ENCODE results near the gene FAM200C. TPM values are rescaled to one million over a fixed set of nuclear protein-coding genes. Genes with fewer than 3 reads are reported as not detected.

Gene FAM200C
- total and polyA plus RNA-seq, 2 donors (not counting 1 experiment from before 2014, with no cell fraction given): 0.28 to 1.3 TPM

DNA sequence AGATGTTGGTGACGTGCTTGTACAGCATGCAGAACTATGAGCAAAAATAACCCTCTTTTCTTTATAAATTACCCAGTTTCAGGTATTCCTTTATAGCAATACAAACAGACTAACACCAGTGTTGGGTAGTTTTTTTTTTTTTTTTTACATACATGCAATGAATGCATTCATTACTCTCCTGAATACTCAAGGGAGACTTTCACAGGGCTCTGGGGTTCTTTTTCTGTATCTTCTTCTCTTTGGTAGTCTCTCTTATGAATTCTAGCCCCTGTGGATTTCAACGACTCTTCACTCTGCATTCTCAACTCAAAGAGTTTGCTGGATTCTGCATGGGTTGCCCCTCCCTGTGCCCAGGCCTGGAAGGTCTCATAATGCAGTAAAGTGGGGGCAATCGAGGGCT, 49.6 kb upstream of the FAM200C start:
- Mint-ChIP-seq H3K4me1 (peaks cover 10% of the 10 kb centered on the region), H3K27ac (no peak overlapping the region), H3K27me3 (no peaks in the 10 kb centered on the region), H3K4me3 (no peak overlapping the region), H3K9me3 (ENCODE audit: insufficient read depth) (no peaks in the 10 kb centered on the region)
- Histone ChIP-seq H3K4me3 (ENCODE audit: control extremely low read depth in 1 of 5, extremely low read depth in 1 of 5, insufficient read depth in 1 of 5, low read depth in 2 of 5, low read length in 4 of 5) (no peak overlapping the region), H2AFZ (ENCODE audit: insufficient read depth, low read depth, low read length, poor library complexity, severe bottlenecking) (no peak overlapping the region), H3K27ac (ENCODE audit: low read length in 2 of 2) (no peak overlapping the region), H3K4me1 (ENCODE audit: control insufficient read depth in 2 of 2, insufficient read depth in 2 of 2, low read length in 2 of 2) (peaks cover 2 to 5% of the 10 kb centered on the region in 2 donors), H3K27me3 (replicated peaks in 1 of 4; ENCODE audit: control extremely low read depth in 1 of 4, control insufficient read depth in 3 of 4, insufficient read depth in 4 of 4, low read length in 3 of 4) (peaks cover 0 to 6% (median 0%) of the 10 kb centered on the region in 4 experiments), H4K20me1 (ENCODE audit: control insufficient read depth, insufficient read depth, low read length, poor library complexity, severe bottlenecking) (no peaks in the 10 kb centered on the region), H3K9me3 (ENCODE audit: control extremely low read depth in 1 of 3, control insufficient read depth in 2 of 3, insufficient read depth in 1 of 3, low read length in 2 of 3) (no peaks in the 10 kb centered on the region), H3K9ac (ENCODE audit: low read length) (no peak overlapping the region), H3K79me2 (ENCODE audit: control insufficient read depth, insufficient read depth, low read length) (no peaks in the 10 kb centered on the region), H3K4me2 (replicated peaks; ENCODE audit: low read depth, low read length, poor library complexity, severe bottlenecking) (no peak overlapping the region), H3K36me3 (replicated peaks in 1 of 2; ENCODE audit: control extremely low read depth in 1 of 2, control insufficient read depth in 1 of 2, extremely low read depth in 1 of 2, insufficient read depth in 2 of 2, low read length in 1 of 2) (no peaks in the 10 kb centered on the region)
- intact Hi-C loops (cut with micrococcal nuclease): no loop called here
- ChIA-PET POLR2A (interaction anchor here (0.7 kb wide), 1 partner anchor 720 kb away, joined by 3 read pairs; no protein-coding TSS in a partner anchor), CTCF (interaction anchor here (0.7 to 2.5 kb wide), 2 partner anchors 10 to 99 kb away, joined by 5 to 24 read pairs; no protein-coding TSS in a partner anchor)
- TF ChIP-seq EZH2 (IDR thresholded peaks at IDR 0.05; ENCODE audit: borderline replicate concordance, insufficient read depth, low read depth, low read length, poor library complexity, severe bottlenecking): no peak
- TF ChIP-seq, protein P1, sequence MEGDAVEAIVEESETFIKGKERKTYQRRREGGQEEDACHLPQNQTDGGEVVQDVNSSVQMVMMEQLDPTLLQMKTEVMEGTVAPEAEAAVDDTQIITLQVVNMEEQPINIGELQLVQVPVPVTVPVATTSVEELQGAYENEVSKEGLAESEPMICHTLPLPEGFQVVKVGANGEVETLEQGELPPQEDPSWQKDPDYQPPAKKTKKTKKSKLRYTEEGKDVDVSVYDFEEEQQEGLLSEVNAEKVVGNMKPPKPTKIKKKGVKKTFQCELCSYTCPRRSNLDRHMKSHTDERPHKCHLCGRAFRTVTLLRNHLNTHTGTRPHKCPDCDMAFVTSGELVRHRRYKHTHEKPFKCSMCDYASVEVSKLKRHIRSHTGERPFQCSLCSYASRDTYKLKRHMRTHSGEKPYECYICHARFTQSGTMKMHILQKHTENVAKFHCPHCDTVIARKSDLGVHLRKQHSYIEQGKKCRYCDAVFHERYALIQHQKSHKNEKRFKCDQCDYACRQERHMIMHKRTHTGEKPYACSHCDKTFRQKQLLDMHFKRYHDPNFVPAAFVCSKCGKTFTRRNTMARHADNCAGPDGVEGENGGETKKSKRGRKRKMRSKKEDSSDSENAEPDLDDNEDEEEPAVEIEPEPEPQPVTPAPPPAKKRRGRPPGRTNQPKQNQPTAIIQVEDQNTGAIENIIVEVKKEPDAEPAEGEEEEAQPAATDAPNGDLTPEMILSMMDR (IDR thresholded peaks at IDR 0.05): no peak
- DNase-seq (no peak), ATAC-seq (ENCODE audit: low read depth) (no peak)
- WGBS (ENCODE audit: insufficient coverage): no CpG with 5 or more reads among the region's 3 CpGs

DNA sequence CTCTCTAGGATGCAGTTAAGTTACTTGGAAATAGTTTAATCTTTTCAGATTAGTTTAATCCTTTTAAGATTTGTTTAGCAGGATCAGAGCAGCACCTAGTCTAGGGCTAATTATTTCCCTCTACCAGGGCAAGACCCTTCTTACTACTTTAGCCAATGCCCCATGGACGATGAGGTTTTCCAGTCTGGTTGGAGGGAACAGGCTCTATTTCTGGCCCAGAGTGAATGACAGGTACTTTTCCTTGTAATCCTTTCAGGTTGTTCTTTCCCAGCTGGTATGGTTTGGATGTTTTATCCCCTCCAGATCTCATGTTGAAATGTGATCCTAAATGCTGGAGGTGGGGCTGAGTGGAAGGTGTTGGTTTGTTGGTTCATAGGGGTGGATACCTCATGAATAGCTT, 49.0 kb upstream of the FAM200C start:
- peaks cover 0 to under 1% (median 0%) of the 10 kb centered on the region in 4 experiments for H3K27me3 ChIP-seq (replicated peaks in 1 of 4; ENCODE audit: control extremely low read depth in 1 of 4, control insufficient read depth in 3 of 4, insufficient read depth in 4 of 4, low read length in 3 of 4)
- H3K36me3 ChIP-seq (replicated peaks in 1 of 2; ENCODE audit: control extremely low read depth in 1 of 2, control insufficient read depth in 1 of 2, extremely low read depth in 1 of 2, insufficient read depth in 2 of 2, low read length in 1 of 2): no peaks in the 10 kb centered on the region
- Mint-ChIP-seq H3K27me3 (no peaks in the 10 kb centered on the region), H3K27ac (no peak overlapping the region), H3K4me3 (no peak overlapping the region), H3K4me1 (peaks cover 10% of the 10 kb centered on the region), H3K9me3 (ENCODE audit: insufficient read depth) (no peaks in the 10 kb centered on the region)
- intact Hi-C loops (cut with micrococcal nuclease): no loop called here
- WGBS (ENCODE audit: insufficient coverage): 100% methylated on average over 1 of the region's 1 CpG
- peaks cover 2 to 5% of the 10 kb centered on the region in 2 donors for H3K4me1 ChIP-seq (ENCODE audit: control insufficient read depth in 2 of 2, insufficient read depth in 2 of 2, low read length in 2 of 2)
- no peak overlapping the region for H3K4me3 ChIP-seq (ENCODE audit: control extremely low read depth in 1 of 5, extremely low read depth in 1 of 5, insufficient read depth in 1 of 5, low read depth in 2 of 5, low read length in 4 of 5)
- H3K9ac ChIP-seq (ENCODE audit: low read length): no peak overlapping the region
- no peaks in the 10 kb centered on the region for H3K79me2 ChIP-seq (ENCODE audit: control insufficient read depth, insufficient read depth, low read length)
- POLR2A ChIA-PET: interaction anchor here (0.7 kb wide), 1 partner anchor 721 kb away, joined by 3 read pairs; no protein-coding TSS in a partner anchor
- H3K9me3 ChIP-seq (ENCODE audit: control extremely low read depth in 1 of 3, control insufficient read depth in 2 of 3, insufficient read depth in 1 of 3, low read length in 2 of 3): no peaks in the 10 kb centered on the region
- CTCF ChIA-PET: interaction anchor here (0.7 to 2.5 kb wide), 2 partner anchors 10 to 98 kb away, joined by 5 to 24 read pairs; no protein-coding TSS in a partner anchor
- H2AFZ ChIP-seq (ENCODE audit: insufficient read depth, low read depth, low read length, poor library complexity, severe bottlenecking): no peak overlapping the region
- ATAC-seq (ENCODE audit: low read depth) (no peak), DNase-seq (no peak)
- no peak overlapping the region for H3K4me2 ChIP-seq (replicated peaks; ENCODE audit: low read depth, low read length, poor library complexity, severe bottlenecking)
- no peak overlapping the region for H3K27ac ChIP-seq (ENCODE audit: low read length in 2 of 2)
- H4K20me1 ChIP-seq (ENCODE audit: control insufficient read depth, insufficient read depth, low read length, poor library complexity, severe bottlenecking): no peaks in the 10 kb centered on the region
- TF ChIP-seq, protein P1 (IDR thresholded peaks at IDR 0.05): no peak
- TF ChIP-seq EZH2 (IDR thresholded peaks at IDR 0.05; ENCODE audit: borderline replicate concordance, insufficient read depth, low read depth, low read length, poor library complexity, severe bottlenecking): no peak

Measured in B cell (primary cell).